IPS DF 4.7 (cell line): Measurements from ENCODE around the gene ELMO1.

ENCODE experiments used
- DNase-seq: peaks from one replicate; pipeline ENCODE4 v3.0.0-alpha.2; 2013; ENCODE audit warnings: low spot score; ENCODE audit errors: extremely low read depth

The ELMO1 gene

DNA sequence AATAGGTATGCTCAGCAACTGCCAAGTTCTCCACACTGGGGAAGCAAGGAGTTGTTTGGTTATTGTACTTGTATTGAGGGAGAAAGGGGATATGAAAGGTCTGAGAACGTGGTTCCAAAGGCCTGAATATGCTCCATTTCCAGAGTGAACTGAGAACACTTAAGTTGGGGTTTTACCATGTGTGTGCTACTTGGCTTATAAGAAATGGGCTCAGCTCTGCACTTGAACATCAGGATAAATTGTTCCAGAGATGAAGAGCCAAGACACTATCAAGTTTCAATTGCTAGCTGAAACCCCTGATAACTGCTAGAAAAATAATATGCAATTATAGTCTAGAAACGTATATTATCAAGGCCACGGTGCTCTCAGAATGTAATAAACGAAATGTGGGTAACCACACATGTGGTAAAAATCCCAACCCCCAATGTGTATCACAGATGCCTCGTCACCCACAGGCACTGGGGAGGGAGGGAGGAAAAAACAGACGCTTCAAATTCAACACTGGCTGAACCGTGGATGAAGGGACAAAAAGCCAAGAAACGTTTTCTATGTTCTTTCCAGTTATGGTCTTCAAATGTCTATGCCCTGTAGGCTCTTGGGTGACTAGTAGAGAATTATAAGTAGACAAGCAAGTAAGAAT lies 16.3 kb downstream of the ELMO1 start:
- DNase-seq = no peak

DNA sequence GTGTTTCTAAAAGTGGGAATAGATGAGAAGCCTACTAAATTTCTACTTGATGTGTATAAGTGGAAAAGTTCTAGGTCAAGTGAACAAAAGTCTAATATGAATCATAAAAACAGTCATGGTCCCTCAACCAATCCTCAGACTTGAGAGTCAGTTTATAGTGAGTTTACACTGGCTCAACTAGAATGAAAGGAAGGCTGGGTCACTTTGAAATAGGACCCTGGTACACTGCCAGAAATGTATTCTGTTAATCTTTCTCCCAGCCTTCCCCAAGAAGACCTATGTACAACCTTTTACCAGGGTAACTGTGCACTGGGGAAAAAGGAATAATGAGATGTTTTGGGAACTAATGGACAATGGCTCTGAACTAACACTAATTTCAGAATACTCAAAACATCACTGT lies 17.3 kb downstream of the ELMO1 start:
- no peak for DNase-seq

DNA sequence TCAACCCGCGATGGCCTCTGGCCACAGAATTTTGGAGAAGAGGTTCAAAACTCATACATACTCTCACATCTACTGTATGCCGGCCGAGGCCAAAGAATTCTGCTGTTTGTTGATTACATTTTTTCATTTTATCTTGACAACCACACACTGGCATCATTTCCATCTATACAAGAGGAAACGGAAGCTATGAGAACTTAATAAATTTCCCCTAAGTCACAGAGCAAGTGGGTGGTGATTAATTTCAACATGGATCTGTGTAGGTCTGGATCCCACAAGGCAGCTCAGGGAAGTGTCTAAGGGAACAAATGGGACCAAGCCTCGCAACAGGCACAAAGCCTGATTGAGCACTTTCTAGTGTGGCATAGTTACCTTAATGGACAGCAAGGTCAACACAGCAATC lies 18.0 kb downstream of the ELMO1 start:
- DNase-seq = no peak

DNA sequence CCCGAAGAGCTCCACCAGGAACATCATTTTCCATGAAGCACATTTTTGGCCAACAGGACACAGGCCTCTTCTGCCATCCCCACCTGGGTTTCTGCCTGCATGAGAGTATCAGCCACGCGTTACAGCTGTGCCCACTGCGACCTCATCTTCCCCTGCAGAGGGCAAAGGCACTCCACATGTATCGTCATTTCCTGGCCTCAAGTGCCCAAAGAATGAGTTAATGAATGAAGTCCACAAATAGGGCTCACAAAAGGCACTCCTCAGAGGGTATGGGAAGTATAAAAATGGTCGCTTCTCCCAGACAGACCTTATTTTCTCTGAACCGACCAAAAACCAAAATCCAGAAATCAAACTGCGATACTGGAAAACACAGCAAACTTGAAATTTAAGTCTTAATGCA lies 18.5 kb downstream of the ELMO1 start:
- DNase-seq = no peak

DNA sequence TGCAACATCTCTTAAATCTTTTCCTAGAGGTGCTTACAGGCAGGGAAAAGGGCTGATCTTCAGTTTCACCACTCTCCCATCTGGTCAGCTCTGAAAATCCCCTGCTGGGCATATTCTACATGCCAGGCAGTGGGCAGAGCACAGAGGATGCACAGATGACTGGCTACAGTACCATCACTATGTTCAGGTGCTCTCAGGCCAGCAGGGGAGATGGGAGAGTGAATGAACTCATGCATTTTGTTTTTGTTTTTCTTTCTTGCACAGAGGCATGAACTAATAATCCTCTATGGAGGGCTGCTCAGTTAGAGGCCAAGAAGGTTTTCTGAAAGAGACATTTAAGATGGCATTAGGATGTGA lies 19.3 kb downstream of the ELMO1 start:
- DNase-seq = no peak

DNA sequence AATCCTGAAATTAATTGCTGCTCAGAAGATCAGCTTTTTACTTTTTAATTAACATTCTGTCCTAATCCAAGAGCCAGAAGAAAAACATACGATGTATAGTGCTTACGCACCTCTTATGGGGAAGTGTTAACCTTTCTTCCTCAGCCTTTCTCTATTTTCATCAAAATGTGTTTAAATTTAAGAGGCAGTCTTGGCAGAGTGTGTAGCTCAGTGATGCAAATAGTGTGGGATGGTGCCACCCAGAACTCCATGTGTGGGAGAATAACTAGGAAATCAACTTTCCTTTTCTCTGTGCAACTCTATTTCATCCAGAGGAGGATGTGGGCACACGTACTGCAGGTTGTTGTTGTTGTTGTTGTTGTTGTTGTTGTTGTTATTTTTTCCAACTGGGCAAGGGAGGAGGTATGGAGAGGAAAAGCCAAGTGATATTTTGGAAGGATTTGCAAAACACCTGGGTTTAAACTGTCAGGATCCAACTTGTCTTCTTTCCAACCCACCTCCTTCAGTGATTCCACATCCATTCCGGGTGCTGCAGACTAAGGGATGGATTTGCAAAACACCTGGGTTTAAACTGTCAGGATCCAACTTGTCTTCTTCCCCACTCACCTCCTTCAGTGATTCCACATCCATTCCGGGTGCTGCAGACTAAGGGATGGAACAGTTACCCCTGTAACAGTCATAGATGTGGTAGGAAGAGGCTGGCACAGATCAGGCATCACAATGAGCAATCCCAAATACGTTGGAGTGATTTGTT lies 19.8 kb downstream of the ELMO1 start:
- no peak for DNase-seq

DNA sequence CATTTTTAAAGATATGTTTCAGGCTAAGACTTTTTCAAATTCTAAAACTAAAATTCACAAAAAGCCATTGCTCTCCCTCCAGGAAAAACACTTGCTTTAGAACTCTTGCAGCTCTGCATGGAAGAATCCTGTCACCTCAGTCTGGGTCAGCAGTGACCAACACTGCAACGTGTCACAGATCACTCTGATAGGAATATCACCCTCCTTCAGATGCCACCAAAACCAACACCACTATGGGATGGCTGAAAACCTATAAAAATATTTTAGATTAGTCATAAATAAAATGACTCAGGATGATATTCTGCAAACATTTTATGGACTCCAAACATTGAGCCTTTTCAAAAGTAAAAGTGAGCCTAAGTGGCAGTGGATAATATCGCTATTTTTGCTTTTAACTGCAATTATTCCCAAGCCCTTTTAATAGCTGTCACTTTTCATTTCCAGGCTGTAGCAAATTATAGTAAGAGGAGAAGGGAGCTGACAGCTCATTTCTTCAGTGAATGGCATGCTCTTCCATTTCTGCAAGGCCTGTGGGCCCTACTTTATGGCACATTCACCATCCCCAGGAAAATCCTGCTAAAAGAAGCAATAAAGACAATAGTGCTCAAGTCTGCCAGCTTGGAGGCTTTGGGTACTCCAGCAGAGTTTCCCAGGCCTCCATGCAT lies 21.3 kb downstream of the ELMO1 start:
- DNase-seq = no peak

DNA sequence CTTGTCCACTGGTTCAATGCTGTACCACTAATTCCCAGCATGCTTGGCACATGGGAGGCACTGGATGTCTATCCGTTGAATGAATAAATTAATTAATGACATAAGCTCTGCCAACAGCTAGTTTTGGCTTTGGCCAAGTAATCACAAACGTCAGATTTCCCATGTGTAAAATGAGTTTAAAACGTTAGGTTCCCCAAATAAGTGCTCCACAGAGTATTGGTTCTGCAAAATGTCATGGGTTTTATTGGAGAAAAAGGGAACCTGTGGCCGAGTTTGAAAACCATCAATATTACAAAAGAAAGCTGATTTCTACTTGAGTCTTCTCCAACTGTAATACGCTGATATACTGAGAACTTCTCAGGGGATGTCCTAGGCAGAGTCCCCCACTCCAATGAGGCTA lies 23.2 kb downstream of the ELMO1 start:
- no peak for DNase-seq

DNA sequence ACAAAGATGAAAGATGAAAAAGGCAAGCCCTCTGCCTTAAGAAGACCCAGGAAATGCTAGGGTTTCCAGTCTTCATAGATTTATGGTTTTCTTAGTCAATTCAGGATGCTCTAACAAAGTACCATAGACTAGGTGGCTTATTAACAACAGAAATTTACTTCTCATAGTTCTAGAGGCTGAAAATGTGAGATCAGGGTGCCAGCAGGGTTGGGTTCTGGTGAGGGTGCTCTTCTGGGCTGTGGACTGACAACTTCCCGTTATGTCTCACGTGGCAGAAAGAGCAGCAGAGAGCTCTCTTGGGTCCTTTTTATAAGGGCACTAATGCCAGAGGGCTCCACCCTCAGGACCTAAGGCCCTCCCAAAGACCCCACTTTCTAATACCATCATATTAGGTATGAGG lies 23.7 kb downstream of the ELMO1 start:
- no peak for DNase-seq

DNA sequence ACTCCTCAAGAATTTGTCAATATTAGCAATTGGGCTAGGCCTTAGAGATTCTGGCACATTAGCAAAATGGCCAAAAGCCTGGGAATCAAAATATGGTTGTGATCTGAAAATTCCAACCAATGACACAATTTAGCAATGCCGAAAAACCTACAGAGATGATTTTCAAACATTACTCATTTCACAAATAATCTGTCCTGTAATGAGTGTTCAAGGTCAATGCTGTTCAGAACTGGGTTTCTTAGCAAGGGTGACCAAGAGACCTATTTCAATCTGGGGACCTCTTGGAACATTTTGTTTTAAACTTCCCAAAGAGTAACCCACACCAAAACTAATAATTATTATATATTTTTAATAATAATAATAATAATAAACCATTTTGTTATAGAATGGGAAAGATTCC lies 24.1 kb downstream of the ELMO1 start:
- DNase-seq = no peak

DNA sequence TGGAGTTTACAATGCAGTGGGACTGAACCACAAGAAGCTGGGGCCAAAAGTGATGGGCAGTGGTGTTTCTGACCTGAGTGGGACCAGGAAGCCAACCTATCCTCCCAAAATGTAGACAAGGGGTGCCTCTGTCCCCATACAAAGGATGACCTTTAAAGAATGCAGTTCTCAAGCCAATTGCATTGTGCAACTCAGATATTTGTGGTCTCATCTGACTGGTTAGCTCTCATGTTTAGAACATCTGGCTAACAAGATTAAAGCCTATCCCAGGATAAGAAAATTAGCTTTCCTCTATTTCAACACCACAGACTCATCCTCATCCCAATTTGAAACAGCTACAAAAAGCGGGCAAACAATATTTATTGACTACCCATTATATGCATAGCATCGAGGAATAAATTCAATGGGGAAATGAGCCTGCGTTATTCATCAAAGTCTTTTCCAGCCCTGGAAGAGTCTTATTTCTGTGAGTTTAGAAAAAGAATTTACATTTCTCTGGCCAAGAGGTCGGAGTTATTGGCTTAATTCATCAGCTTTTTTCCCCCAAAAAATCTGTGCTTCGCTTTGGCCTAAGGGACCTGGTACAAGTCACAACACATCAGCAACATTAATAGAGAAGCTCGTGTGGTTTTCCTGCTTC lies 26.7 kb downstream of the ELMO1 start:
- no peak for DNase-seq

DNA sequence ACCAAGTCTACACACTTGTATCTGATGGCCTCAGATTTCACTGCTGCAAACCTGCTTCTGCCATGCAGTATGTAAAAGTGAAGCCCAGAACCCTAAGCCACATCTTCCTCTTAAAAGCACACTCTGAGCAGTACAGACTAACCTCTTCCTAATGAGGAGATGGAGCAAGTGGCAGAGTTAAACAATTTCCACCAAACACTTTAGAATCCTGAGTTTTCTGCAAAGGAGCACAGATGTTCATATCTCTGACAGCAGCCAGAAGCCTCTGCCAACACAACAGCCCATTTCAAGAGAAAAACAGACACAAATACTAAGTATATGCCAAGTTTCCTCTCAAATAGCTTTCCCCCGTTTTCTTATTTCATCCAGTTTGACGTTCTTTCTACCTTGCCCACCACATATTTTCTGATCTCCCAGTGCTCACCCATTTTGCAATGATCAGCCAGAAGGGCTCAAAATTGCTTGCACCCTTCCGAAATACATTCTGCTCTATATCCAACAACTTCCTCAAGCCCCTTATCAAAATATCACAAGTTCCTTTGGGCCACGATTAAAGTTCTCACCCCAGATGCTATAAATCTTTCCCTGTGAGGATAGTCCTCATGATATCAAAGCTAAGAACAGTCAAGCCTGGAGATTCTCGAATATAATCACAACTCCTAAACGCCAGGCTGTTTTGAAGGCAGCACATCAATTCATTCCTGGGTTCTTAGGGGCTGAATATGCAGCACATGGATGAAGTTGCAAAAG lies 27.5 kb downstream of the ELMO1 start:
- no peak for DNase-seq

DNA sequence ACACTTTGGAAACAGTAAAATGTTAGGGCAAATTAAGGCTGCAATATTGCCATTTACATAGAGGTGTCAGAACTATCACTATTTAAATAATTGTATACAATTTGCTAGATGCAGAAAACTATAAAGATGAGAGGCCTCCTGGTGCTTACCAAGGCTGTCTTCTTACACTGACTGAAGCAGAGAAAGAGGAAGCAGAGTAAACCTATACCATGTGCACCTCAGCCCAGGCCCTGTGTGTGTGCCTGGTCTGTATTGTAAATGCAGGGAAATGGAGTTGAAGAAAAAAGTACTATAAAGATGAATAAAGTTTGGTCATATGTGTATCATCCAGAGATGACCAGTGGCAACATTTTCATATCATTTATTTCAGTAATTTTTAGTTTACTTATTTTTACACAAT lies 29.2 kb downstream of the ELMO1 start:
- DNase-seq = no peak

DNA sequence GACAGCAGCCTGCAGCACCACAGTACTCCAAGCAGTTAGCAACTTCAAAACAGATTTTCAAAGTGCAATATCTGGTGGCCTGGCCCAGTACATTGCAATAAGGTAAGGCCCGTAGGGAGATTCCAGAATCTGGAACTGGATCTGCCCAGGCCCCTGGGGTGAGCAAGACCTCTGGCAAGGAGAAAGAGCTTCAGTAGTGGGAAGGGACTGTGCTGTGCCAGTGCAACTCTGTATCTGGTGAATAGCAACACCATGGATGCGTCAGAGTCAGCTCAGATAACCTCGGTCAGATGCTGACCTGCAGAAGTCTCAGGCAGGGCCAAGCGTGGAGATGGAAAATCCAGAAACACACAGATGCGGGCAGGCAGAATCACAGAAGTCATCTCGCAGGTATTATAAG lies 30.3 kb downstream of the ELMO1 start:
- no peak for DNase-seq

DNA sequence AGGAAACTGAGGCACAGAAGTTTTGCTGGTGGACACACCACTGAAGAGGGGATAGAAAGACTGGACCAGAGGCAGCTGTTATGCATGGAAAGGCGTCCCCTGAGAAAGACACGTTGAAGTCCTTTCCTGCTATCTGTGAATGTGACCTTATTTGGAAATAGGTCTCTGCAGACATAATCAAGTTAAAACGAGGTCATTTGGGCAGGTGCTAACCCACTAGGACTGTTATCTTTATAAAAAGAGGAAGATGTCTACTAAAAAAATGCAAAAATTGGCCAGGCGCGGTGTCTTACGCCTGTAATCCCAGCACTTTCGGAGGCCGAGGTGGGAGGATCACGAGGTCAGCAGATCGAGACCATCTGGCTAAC lies 31.6 kb downstream of the ELMO1 start:
- no peak for DNase-seq

DNA sequence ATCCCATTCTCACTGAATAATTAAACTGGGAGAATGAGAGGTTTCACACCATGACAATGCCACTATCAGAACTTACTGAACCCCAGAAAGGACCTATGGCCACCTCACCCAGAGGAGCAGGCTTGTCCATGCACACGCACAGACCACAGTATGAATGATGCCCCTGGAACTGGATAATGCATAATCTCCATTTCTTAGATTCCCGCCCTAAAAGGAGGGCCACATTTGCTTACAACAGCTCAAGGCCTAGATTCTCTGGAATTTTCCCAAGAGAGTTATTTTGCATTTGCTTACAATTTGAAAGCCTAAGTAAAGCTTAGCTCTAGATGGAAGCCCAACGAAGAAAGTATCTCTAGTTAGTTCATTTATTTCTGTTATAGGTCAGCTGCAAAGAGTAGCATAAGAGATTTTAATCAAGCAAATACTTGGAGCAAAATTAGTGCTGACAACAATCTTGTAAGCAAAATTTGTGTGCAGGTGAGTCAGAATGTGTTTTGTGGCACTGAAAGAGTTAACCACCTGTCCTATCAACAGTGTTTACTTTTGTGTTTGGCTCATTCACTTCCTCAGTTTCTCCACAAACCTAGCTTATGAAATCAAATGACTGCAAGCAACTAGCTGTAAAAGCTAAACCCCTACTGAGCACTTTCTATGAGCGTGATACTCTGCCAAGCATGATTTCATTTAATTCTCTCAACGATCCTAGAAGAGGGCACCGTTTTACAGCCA lies 32.1 kb downstream of the ELMO1 start:
- DNase-seq = no peak

DNA sequence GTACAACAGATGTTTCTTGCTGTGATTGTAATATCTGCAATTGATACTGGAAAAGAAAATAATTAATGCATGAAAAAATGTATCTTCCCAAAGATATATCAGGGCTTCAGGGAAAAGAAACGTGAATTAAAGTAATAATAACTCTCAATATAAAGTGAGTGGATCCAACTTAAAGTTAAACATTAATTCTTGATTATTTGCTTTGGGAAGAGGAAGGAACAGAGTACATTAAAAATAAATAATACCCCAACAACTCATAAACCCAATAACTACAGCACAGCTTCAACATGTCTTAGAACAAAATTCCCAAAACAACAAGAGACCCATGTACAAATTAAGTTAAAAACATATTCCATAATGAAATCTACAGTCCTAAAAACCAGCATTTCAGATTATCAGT lies 33.0 kb downstream of the ELMO1 start:
- no peak for DNase-seq

DNA sequence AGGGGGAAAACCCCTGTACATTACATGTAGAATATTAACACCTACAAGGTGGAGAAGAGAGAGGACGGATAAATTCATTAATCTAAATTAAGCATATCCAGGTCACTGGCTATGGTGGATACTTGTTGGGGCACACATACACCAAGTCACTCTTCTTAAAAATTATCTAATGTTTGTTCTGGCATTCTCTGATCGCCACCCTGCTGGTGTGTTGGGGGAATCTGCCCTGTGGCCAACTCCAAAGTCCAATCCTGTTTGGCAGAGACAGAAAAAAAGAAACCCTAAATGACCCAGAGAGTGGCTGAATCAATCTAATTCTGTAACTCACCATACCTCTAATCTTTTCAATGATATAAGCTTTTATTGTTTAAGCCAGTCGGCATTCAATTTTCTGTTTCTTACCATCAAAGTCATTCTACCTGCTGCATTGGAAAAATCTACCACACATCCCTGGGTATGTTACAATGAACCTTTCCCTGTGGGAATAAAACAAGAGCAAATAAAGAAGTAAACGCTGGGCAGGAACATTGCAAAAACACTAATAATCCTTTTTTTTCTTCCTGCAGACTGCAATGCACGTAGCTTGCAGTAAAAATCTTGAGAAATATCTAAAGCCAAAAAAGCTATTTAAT lies 34.2 kb downstream of the ELMO1 start:
- DNase-seq = no peak

DNA sequence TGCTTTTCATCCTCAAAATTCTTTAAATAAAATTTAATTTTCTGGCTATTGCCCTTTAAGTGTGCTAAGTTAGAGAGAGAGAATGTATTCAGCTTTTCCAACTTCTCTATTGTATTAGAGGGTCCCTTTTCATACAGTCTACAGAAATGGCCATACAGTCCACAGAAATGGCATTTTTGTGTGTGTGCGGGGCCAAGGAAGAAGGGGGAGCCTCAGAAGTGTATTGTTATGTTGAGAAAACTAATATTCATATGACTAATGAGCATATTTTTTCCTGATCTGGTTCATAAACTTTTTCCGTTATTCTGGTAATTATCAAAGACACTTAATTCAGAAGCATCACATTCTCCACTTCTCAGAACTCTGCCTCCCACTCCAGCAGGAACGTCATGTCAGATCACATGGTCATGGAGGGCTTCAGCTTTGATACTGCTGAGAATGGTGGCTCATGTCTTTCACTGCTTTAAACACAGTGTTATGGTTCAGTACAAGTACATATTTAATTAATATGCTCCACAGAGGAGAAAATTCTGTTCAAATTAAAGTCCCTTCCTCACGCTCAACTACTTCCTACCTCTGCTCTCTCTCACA lies 37.1 kb downstream of the ELMO1 start:
- DNase-seq = no peak
